Measurements from ENCODE around the gene SPINK13.

DNA sequence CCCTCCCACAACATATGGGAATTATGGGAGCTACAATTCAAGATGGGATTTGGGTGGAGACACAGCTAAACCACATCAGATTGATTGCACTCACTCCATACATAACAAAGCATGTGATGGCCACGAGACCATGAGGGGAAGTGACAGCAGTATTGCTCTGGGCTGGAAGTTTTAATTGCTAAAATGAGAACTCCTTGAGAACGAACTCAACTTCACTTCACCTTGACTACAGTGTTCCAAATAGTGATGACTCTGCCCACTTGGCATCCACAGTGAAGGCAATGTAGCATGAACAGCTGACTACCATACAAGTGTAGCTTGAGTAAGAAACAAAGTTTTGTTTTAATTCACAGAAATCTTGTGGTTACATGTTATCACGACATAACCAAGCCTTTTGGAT, 42.9 kb downstream of the SPINK13 start:
- TF ChIP-seq, protein P1, sequence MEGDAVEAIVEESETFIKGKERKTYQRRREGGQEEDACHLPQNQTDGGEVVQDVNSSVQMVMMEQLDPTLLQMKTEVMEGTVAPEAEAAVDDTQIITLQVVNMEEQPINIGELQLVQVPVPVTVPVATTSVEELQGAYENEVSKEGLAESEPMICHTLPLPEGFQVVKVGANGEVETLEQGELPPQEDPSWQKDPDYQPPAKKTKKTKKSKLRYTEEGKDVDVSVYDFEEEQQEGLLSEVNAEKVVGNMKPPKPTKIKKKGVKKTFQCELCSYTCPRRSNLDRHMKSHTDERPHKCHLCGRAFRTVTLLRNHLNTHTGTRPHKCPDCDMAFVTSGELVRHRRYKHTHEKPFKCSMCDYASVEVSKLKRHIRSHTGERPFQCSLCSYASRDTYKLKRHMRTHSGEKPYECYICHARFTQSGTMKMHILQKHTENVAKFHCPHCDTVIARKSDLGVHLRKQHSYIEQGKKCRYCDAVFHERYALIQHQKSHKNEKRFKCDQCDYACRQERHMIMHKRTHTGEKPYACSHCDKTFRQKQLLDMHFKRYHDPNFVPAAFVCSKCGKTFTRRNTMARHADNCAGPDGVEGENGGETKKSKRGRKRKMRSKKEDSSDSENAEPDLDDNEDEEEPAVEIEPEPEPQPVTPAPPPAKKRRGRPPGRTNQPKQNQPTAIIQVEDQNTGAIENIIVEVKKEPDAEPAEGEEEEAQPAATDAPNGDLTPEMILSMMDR (IDR thresholded peaks at IDR 0.05) = no peak
- TF ChIP-seq POLR2A (IDR thresholded peaks at IDR 0.05) = no peak
